ENCODE measurements around the gene USP47.

DNA sequence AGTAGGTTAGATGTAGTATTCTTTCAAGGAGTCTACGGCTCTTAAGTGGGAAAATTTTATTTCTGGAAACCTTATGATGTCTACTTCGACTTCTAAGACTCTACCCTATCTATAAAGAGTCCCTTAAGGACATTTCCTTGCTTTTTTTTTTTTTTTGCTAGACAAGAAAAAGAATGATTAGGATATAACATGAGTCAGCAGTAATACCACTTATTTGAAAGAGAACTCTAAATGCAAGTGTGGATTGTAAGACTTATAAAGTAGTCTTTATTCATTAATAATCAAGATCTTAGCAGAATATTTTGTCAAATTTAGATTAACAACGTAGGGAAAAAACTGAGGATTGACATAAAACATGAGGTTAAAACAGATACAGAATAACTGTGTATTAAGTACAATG lies 95.7 kb downstream of the USP47 start:
- TF ChIP-seq, protein P1, sequence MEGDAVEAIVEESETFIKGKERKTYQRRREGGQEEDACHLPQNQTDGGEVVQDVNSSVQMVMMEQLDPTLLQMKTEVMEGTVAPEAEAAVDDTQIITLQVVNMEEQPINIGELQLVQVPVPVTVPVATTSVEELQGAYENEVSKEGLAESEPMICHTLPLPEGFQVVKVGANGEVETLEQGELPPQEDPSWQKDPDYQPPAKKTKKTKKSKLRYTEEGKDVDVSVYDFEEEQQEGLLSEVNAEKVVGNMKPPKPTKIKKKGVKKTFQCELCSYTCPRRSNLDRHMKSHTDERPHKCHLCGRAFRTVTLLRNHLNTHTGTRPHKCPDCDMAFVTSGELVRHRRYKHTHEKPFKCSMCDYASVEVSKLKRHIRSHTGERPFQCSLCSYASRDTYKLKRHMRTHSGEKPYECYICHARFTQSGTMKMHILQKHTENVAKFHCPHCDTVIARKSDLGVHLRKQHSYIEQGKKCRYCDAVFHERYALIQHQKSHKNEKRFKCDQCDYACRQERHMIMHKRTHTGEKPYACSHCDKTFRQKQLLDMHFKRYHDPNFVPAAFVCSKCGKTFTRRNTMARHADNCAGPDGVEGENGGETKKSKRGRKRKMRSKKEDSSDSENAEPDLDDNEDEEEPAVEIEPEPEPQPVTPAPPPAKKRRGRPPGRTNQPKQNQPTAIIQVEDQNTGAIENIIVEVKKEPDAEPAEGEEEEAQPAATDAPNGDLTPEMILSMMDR (IDR thresholded peaks at IDR 0.05), result no peak
- TF ChIP-seq POLR2A (IDR thresholded peaks at IDR 0.05), result no peak
